H9 (cell line): ENCODE measurements around the gene OCIAD2. TPM values are rescaled to one million over a fixed set of nuclear protein-coding genes. Genes with fewer than 3 reads are reported as not detected.

Experiments used
- DNase-seq: peaks from one replicate; pipeline ENCODE4 v3.0.0-alpha.2; 2017
- H2AFZ ChIP-seq: one replicate; pipeline ENCODE4 v1.6.1; 2013; ENCODE audit warnings: mild to moderate bottlenecking, low read length, control low read depth, moderate library complexity
- H2AK5ac ChIP-seq: 2 replicates; pipeline ENCODE4 v1.6.1; 2013; ENCODE audit warnings: low read length, control low read depth, mixed read lengths; ENCODE audit not compliant: insufficient read length
- H2BK120ac ChIP-seq: one replicate; pipeline ENCODE4 v1.6.1; 2013; ENCODE audit warnings: low read depth, mild to moderate bottlenecking, low read length, control low read depth, inconsistent platforms; ENCODE audit not compliant: poor library complexity, severe bottlenecking
- H2BK12ac ChIP-seq: 2 replicates; pipeline ENCODE4 v1.6.1; 2013; ENCODE audit warnings: low read length, control low read depth, mixed read lengths, low read depth; ENCODE audit not compliant: insufficient read length
- H2BK15ac ChIP-seq: 2 replicates; pipeline ENCODE4 v1.6.1; 2013; ENCODE audit warnings: low read depth, low read length, control low read depth
- H2BK20ac ChIP-seq: one replicate; pipeline ENCODE4 v1.6.1; 2013; ENCODE audit warnings: low read depth, mild to moderate bottlenecking, low read length, control low read depth, inconsistent platforms; ENCODE audit not compliant: poor library complexity, severe bottlenecking
- H2BK5ac ChIP-seq: 2 replicates; pipeline ENCODE4 v1.6.1; 2013; ENCODE audit warnings: low read length, control low read depth, mixed read lengths; ENCODE audit not compliant: insufficient read length
- H3K14ac ChIP-seq: 2 replicates; pipeline ENCODE4 v1.6.1; 2013; ENCODE audit warnings: low read length, control low read depth; ENCODE audit not compliant: insufficient read depth
- H3K18ac ChIP-seq: 2 replicates; pipeline ENCODE4 v1.6.1; 2013; ENCODE audit warnings: low read depth, mild to moderate bottlenecking, mixed read lengths, low read length, control low read depth; ENCODE audit not compliant: insufficient read length
- H3K23ac ChIP-seq: 2 replicates; pipeline ENCODE4 v1.6.1; 2013; ENCODE audit warnings: low read length, control low read depth, mixed read lengths, low read depth; ENCODE audit not compliant: insufficient read length
- H3K23me2 ChIP-seq: 2 replicates; pipeline ENCODE4 v1.6.1; 2013; ENCODE audit warnings: low read depth, mild to moderate bottlenecking, mixed read lengths, low read length, control low read depth; ENCODE audit not compliant: insufficient read length, poor library complexity, severe bottlenecking
- H3K27ac ChIP-seq: 2 replicates; pipeline ENCODE4 v1.5.1; 2013; ENCODE audit warnings: low read length, control low read depth, mixed read lengths, low read depth; ENCODE audit not compliant: insufficient read length
- H3K27me3 ChIP-seq: 2 replicates; pipeline ENCODE4 v1.6.1; 2013; ENCODE audit warnings: low read length, control low read depth, inconsistent platforms; ENCODE audit not compliant: insufficient read depth
- H3K4ac ChIP-seq: 2 replicates; pipeline ENCODE4 v1.6.1; 2013; ENCODE audit warnings: low read depth, mild to moderate bottlenecking, control low read depth, inconsistent platforms, low read length, moderate library complexity
- H3K4me1 ChIP-seq: 2 replicates; pipeline ENCODE4 v1.6.1; 2013; ENCODE audit warnings: low read length, control low read depth, inconsistent platforms; ENCODE audit not compliant: insufficient read depth
- H3K4me2 ChIP-seq: 2 replicates; pipeline ENCODE4 v1.6.1; 2013; ENCODE audit warnings: low read length, control low read depth, mixed read lengths; ENCODE audit not compliant: insufficient read length, insufficient read depth
- H3K56ac ChIP-seq: 2 replicates; pipeline ENCODE4 v1.6.1; 2013; ENCODE audit warnings: low read depth, mild to moderate bottlenecking, mixed read lengths, low read length, control low read depth; ENCODE audit not compliant: insufficient read length
- H3K79me1 ChIP-seq: 2 replicates; pipeline ENCODE4 v1.6.1; 2013; ENCODE audit warnings: low read depth, mild to moderate bottlenecking, moderate library complexity, low read length, control low read depth, inconsistent platforms; ENCODE audit not compliant: insufficient read depth, poor library complexity, severe bottlenecking
- H3K79me2 ChIP-seq: 2 replicates; pipeline ENCODE4 v1.6.1; 2013; ENCODE audit warnings: low read length, control low read depth, inconsistent platforms; ENCODE audit not compliant: insufficient read depth
- H3K9ac ChIP-seq: 2 replicates; pipeline ENCODE4 v1.6.1; 2013; ENCODE audit warnings: low read length, control low read depth, mixed read lengths; ENCODE audit not compliant: insufficient read length; ENCODE audit errors: extremely low read depth
- H3K9me3 ChIP-seq: one replicate; pipeline ENCODE4 v1.6.1; 2013; ENCODE audit warnings: low read depth, low read length, inconsistent platforms; ENCODE audit not compliant: control insufficient read depth
- H3T11ph ChIP-seq: one replicate; pipeline ENCODE4 v1.6.1; 2013; ENCODE audit warnings: mild to moderate bottlenecking, low read length, control low read depth, inconsistent platforms
- H4K20me1 ChIP-seq: one replicate; pipeline ENCODE4 v1.6.1; 2013; ENCODE audit not compliant: control insufficient read depth, insufficient read length, insufficient read depth
- H4K5ac ChIP-seq: 2 replicates; pipeline ENCODE4 v1.6.1; 2013; ENCODE audit warnings: low read depth, mild to moderate bottlenecking, mixed read lengths, low read length, control low read depth; ENCODE audit not compliant: insufficient read length
- H4K8ac ChIP-seq: replicated peaks from 2 replicates; pipeline ENCODE4 v1.6.1; 2013; ENCODE audit warnings: low read length, control low read depth, mixed read lengths, low read depth; ENCODE audit not compliant: insufficient read length
- H4K91ac ChIP-seq: 2 replicates; pipeline ENCODE4 v1.6.1; 2013; ENCODE audit warnings: low read depth, mild to moderate bottlenecking, moderate library complexity, mixed read lengths, low read length, control low read depth; ENCODE audit not compliant: insufficient read length
- H3K27ac Mint-ChIP-seq, 3 experiments: 2 replicates in 2 of 3; 3 replicates in 1 of 3; pipeline ENCODE4 v1.8.0; 2020 to 2021; ENCODE audit warnings: mixed read lengths in 3 of 3, mild to moderate bottlenecking in 1 of 3, moderate library complexity in 1 of 3
- H3K27me3 Mint-ChIP-seq: 2 replicates; pipeline ENCODE4 v1.8.0; 2021; ENCODE audit warnings: low read depth, mild to moderate bottlenecking, moderate library complexity, mixed read lengths
- H3K36me3 Mint-ChIP-seq, 3 experiments: 2 replicates in 2 of 3; 3 replicates in 1 of 3; pipeline ENCODE4 v1.8.0; 2020 to 2021; ENCODE audit warnings: low read depth in 3 of 3, mixed read lengths in 3 of 3; ENCODE audit not compliant: insufficient read depth in 1 of 3
- H3K4me1 Mint-ChIP-seq, 2 experiments: 2 replicates each; pipeline ENCODE4 v1.8.0; 2020; ENCODE audit warnings: mixed read lengths in 2 of 2
- H3K4me3 Mint-ChIP-seq, 2 experiments: 2 replicates in 1 of 2; 3 replicates in 1 of 2; pipeline ENCODE4 v1.8.0; 2020 to 2021; ENCODE audit warnings: mild to moderate bottlenecking in 2 of 2, mixed read lengths in 2 of 2, moderate library complexity in 1 of 2
- H3K9me3 Mint-ChIP-seq, 2 experiments: 2 replicates in 1 of 2; 3 replicates in 1 of 2; pipeline ENCODE4 v1.8.0; 2020; ENCODE audit warnings: mild to moderate bottlenecking in 2 of 2, mixed read lengths in 2 of 2, moderate library complexity in 1 of 2
- WGBS: extraction: QIAGEN DNeasy Blood & Tissue Kit; methylation state at CpG from one replicate; pipeline ENCODE4 v1.1.7; 2013; ENCODE audit warnings: missing lambda C conversion rate, low lambda C conversion rate, mixed read lengths; ENCODE audit not compliant: insufficient read length; ENCODE audit errors: extremely low coverage; 5-methylcytosine and 5-hydroxymethylcytosine counted together
- total RNA-seq: library from RNA; stranded (reverse); gene quantifications from 2 replicates; pipeline ENCODE4 v1.2.1, GENCODE V29; 2021
- TF ChIP-seq, protein P1 (sequence below): fragments of 200-600 bp; sonication (generic); conservative IDR thresholded peaks from 3 replicates; pipeline ENCODE4 v1.8.0; 2021; ENCODE audit warnings: antibody characterized with exemption, mild to moderate bottlenecking

Gene OCIAD2
- total RNA-seq, 1 experiment from 2014 or later, result 108 TPM

DNA sequence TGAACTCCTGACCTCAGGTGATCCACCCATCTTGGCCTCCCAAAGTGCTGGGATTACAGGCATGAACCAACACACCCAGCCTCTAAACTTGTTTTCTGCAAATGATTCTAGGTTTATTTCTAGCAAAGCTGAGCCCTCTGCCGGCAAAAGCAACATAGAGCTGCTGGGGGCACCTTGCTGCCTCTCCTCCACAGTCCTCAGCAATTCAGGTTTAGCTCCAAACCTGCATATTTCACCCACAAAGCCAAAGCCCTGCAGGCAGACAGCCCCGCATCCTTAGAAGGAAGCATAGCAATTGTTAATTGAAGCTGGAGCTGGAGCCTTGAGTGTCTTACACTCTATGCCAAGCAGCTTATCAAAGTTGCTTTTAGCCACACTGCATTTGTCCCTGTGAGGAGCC, 24.9 kb upstream of the OCIAD2 start:
- Histone ChIP-seq H3K23me2 (no peaks in the 10 kb centered on the region), H3T11ph (no peak overlapping the region), H3K4me2 (no peak overlapping the region), H3K4me1 (no peaks in the 10 kb centered on the region), H3K56ac (no peak overlapping the region), H3K9me3 (no peaks in the 10 kb centered on the region), H3K27ac (no peak overlapping the region), H3K14ac (no peak overlapping the region), H2BK5ac (no peak overlapping the region), H4K20me1 (no peaks in the 10 kb centered on the region), H3K79me2 (no peaks in the 10 kb centered on the region), H2AFZ (no peak overlapping the region), H2BK20ac (no peak overlapping the region), H2BK12ac (no peak overlapping the region), H4K5ac (no peak overlapping the region), H2BK15ac (no peak overlapping the region), H4K8ac (no peak overlapping the region), H3K4ac (no peak overlapping the region), H4K91ac (no peak overlapping the region), H3K18ac (no peak overlapping the region), H3K27me3 (no peaks in the 10 kb centered on the region), H3K79me1 (no peaks in the 10 kb centered on the region), H3K23ac (no peak overlapping the region), H3K9ac (no peak overlapping the region), H2BK120ac (no peak overlapping the region), H2AK5ac (no peak overlapping the region)
- Mint-ChIP-seq H3K27ac (no peak overlapping the region), H3K36me3 (no peaks in the 10 kb centered on the region), H3K9me3 (peaks cover 0 to 2% of the 10 kb centered on the region in 2 experiments; a peak in 1 of 5 replicates), H3K27me3 (no peaks in the 10 kb centered on the region), H3K4me3 (no peak overlapping the region), H3K4me1 (no peaks in the 10 kb centered on the region)
- TF ChIP-seq, protein P1, sequence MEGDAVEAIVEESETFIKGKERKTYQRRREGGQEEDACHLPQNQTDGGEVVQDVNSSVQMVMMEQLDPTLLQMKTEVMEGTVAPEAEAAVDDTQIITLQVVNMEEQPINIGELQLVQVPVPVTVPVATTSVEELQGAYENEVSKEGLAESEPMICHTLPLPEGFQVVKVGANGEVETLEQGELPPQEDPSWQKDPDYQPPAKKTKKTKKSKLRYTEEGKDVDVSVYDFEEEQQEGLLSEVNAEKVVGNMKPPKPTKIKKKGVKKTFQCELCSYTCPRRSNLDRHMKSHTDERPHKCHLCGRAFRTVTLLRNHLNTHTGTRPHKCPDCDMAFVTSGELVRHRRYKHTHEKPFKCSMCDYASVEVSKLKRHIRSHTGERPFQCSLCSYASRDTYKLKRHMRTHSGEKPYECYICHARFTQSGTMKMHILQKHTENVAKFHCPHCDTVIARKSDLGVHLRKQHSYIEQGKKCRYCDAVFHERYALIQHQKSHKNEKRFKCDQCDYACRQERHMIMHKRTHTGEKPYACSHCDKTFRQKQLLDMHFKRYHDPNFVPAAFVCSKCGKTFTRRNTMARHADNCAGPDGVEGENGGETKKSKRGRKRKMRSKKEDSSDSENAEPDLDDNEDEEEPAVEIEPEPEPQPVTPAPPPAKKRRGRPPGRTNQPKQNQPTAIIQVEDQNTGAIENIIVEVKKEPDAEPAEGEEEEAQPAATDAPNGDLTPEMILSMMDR, result no peak
- WGBS, result no CpG with 5 or more reads among the region's 2 CpGs
- no peak for DNase-seq
